Right lobe of liver (tissue), 4 donors: ENCODE measurements around the gene GLB1L2.

Source experiments
- POLR2A ChIP-seq: fragments of 450-650 bp; IDR thresholded peaks from one replicate; pipeline ENCODE4 v1.6.1; 2017; ENCODE audit warnings: antibody characterized with exemption, mild to moderate bottlenecking
- TF ChIP-seq, protein P1 (sequence below), 4 donors: fragments of 200-600 bp in 3 of 4; fragments of 450-650 bp in 1 of 4; IDR thresholded peaks; one replicate each; pipeline versions ENCODE4 v1.5.1 to v1.8.0; 2016 to 2022; ENCODE audit warnings: antibody characterized with exemption in 4 of 4, mild to moderate bottlenecking in 2 of 4
- donor health status: DM: no; HTN: no; CAD: no.
- donor health status: DM: no; HTN: no; CAD: no.
- donor health status: DM: no; HTN: yes; CAD: no.

DNA sequence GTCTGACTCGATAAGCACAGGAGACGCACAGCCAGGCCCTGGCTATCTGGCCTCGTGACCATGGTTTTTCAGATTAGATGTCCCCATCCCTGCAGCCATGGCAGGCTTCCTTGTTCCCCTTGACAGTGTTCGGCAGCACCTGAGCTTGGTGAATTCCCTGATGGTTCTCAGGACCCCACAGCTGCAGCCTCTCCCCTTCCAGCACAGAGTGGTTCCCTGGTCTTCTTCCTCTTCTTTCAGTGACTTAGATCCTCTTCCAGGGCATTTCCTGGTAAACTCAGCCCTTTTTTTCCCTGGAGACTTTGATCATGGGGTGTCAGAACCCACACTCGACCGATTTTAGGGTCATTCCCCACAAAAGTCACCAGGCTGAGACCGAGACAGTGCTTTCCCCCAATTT is 41.1 kb upstream of the GLB1L2 start:
- TF ChIP-seq, protein P1, sequence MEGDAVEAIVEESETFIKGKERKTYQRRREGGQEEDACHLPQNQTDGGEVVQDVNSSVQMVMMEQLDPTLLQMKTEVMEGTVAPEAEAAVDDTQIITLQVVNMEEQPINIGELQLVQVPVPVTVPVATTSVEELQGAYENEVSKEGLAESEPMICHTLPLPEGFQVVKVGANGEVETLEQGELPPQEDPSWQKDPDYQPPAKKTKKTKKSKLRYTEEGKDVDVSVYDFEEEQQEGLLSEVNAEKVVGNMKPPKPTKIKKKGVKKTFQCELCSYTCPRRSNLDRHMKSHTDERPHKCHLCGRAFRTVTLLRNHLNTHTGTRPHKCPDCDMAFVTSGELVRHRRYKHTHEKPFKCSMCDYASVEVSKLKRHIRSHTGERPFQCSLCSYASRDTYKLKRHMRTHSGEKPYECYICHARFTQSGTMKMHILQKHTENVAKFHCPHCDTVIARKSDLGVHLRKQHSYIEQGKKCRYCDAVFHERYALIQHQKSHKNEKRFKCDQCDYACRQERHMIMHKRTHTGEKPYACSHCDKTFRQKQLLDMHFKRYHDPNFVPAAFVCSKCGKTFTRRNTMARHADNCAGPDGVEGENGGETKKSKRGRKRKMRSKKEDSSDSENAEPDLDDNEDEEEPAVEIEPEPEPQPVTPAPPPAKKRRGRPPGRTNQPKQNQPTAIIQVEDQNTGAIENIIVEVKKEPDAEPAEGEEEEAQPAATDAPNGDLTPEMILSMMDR (IDR thresholded peaks at IDR 0.05) = no peak
- no peak for TF ChIP-seq POLR2A
